HG02973 (cell line): ENCODE results near the gene CCDC146.
"Not testable (repeated sequence)": the region's sequence is repeated elsewhere in the genome, so short reads cannot be mapped to it uniquely, and the experiment has no call there.

Experiments
- ATAC-seq: cut with Tn5 transposase; IDR thresholded peaks from one replicate; pipeline ENCODE4 v1.9.1; 2021; ENCODE audit warnings: moderate library complexity; ENCODE audit not compliant: unreplicated experiment

Gene CCDC146

GRCh38 chr7:77244222-77244934, 122.0 kb downstream of the CCDC146 start:
- no peak for ATAC-seq

- no peak for ATAC-seq
These were observed 122.8 kb downstream of the CCDC146 start for GRCh38 chr7:77245015-77245755.

GRCh38 chr7:77246026-77246640, 123.7 kb downstream of the CCDC146 start:
- ATAC-seq = no peak

GRCh38 chr7:77247206-77247850, 124.9 kb downstream of the CCDC146 start:
- ATAC-seq = peak; percentile 81

GRCh38 chr7:77248154-77248553, 125.7 kb downstream of the CCDC146 start:
- no peak for ATAC-seq

- ATAC-seq = no peak
These were observed 130.1 kb downstream of the CCDC146 start for GRCh38 chr7:77252506-77252905.

GRCh38 chr7:77253151-77253550, 130.7 kb downstream of the CCDC146 start:
- no peak for ATAC-seq

GRCh38 chr7:77254429-77254828, 132.0 kb downstream of the CCDC146 start:
- ATAC-seq = no peak

- ATAC-seq = no peak
These were observed 132.5 kb downstream of the CCDC146 start for GRCh38 chr7:77254915-77255314.

GRCh38 chr7:77258014-77258413, 135.6 kb downstream of the CCDC146 start:
- ATAC-seq = no peak

GRCh38 chr7:77258593-77258992, 136.2 kb downstream of the CCDC146 start:
- no peak for ATAC-seq

- no peak for ATAC-seq
These were observed 139.9 kb downstream of the CCDC146 start for GRCh38 chr7:77262316-77262715.

- no peak for ATAC-seq
These were observed 143.3 kb downstream of the CCDC146 start for GRCh38 chr7:77265666-77266065.

GRCh38 chr7:77266291-77266794, 143.9 kb downstream of the CCDC146 start:
- peak; percentile 88 for ATAC-seq

GRCh38 chr7:77269360-77270093, 147.1 kb downstream of the CCDC146 start:
- ATAC-seq = peak; percentile 65

GRCh38 chr7:77270094-77270480, 147.7 kb downstream of the CCDC146 start:
- no peak for ATAC-seq

GRCh38 chr7:77271766-77272165, 149.4 kb downstream of the CCDC146 start:
- no peak for ATAC-seq

- ATAC-seq = not testable (repeated sequence)
These were observed 153.2 kb downstream of the CCDC146 start for GRCh38 chr7:77275663-77276062.

- ATAC-seq = no peak
These were observed 153.7 kb downstream of the CCDC146 start for GRCh38 chr7:77276120-77276519.

- ATAC-seq = no peak
These were observed 159.5 kb downstream of the CCDC146 start for GRCh38 chr7:77281780-77282478.
